Fibroblast of lung (primary cell): Measurements from ENCODE around the gene CDK2.

Experiments
- EZH2 ChIP-seq: IDR thresholded peaks from 2 replicates; pipeline ENCODE4 v1.5.1; 2012; ENCODE audit warnings: low read length, control low read depth, mild to moderate bottlenecking; ENCODE audit errors: missing control alignments
- TF ChIP-seq, protein P1 (sequence below), 2 donors: IDR thresholded peaks in 1 of 2; conservative IDR thresholded peaks in 1 of 2; 1 replicate in 1 of 2; 2 replicates in 1 of 2; pipeline ENCODE4 v1.5.1; 2011 to 2012; ENCODE audit warnings: low read length in 2 of 2, control low read depth in 1 of 2, inconsistent platforms in 1 of 2, low read depth in 1 of 2, mild to moderate bottlenecking in 1 of 2

DNA sequence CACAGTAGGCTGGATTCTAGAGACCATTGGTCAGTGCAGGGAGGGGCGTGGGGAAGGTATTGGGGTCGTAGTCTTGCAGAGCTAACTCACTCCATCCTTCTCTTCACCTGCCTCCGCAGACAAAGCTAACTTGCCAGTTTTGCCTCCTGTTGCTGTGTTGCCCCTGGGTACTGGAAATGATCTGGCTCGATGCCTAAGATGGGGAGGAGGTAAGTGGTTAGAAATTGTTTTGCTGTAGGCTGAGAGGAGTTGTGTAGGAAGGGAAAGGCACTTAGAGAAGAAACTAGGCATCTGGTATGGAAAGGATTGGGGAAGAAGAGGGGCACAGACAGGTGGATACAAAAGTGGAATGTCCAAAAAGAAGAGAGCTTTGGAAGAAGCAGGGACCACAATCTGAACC is 24.6 kb upstream of the CDK2 start:
- TF ChIP-seq EZH2: no peak
- TF ChIP-seq, protein P1, sequence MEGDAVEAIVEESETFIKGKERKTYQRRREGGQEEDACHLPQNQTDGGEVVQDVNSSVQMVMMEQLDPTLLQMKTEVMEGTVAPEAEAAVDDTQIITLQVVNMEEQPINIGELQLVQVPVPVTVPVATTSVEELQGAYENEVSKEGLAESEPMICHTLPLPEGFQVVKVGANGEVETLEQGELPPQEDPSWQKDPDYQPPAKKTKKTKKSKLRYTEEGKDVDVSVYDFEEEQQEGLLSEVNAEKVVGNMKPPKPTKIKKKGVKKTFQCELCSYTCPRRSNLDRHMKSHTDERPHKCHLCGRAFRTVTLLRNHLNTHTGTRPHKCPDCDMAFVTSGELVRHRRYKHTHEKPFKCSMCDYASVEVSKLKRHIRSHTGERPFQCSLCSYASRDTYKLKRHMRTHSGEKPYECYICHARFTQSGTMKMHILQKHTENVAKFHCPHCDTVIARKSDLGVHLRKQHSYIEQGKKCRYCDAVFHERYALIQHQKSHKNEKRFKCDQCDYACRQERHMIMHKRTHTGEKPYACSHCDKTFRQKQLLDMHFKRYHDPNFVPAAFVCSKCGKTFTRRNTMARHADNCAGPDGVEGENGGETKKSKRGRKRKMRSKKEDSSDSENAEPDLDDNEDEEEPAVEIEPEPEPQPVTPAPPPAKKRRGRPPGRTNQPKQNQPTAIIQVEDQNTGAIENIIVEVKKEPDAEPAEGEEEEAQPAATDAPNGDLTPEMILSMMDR (conservative IDR thresholded peaks at IDR 0.05 in 1 of 2, IDR thresholded peaks at IDR 0.05 in 1 of 2; ENCODE audit: low read depth in 1 of 2, low read length in 2 of 2): no peak
